HEK293 (cell line): ENCODE results near the gene LTK.

Experiments
- EGR2 ChIP-seq: fragments of 450-650 bp; formaldehyde crosslinking; IDR thresholded peaks from 2 replicates; pipeline ENCODE4 v1.5.1; 2016; ENCODE audit warnings: low read depth, missing biosample characterization, missing genetic modification characterization
- GLIS2 ChIP-seq: fragments of 450-650 bp; formaldehyde crosslinking; IDR thresholded peaks from 2 replicates; pipeline ENCODE4 v1.5.1; 2016; ENCODE audit warnings: missing biosample characterization, missing genetic modification characterization
- KLF9 ChIP-seq: fragments of 450-650 bp; formaldehyde crosslinking; IDR thresholded peaks from 2 replicates; pipeline ENCODE4 v1.5.1; 2016; ENCODE audit warnings: missing biosample characterization, missing genetic modification characterization, low read depth
- PRDM1 ChIP-seq: fragments of 450-650 bp; formaldehyde crosslinking; IDR thresholded peaks from 2 replicates; pipeline ENCODE4; 2016; ENCODE audit warnings: missing biosample characterization, missing genetic modification characterization
- REPIN1 ChIP-seq: fragments of 450-650 bp; formaldehyde crosslinking; IDR thresholded peaks from 2 replicates; pipeline ENCODE4 v1.5.1; 2017; ENCODE audit warnings: missing biosample characterization, missing genetic modification characterization, low read depth
- SALL2 ChIP-seq: fragments of 450-650 bp; formaldehyde crosslinking; IDR thresholded peaks from 2 replicates; pipeline ENCODE4 v1.5.0; 2017; ENCODE audit warnings: missing biosample characterization, mild to moderate bottlenecking, missing genetic modification characterization, borderline replicate concordance
- TCF7L2 ChIP-seq: IDR thresholded peaks from 2 replicates; pipeline ENCODE4 v1.6.1; 2011; ENCODE audit warnings: low read depth, mild to moderate bottlenecking, inconsistent platforms, low read length, moderate library complexity, borderline replicate concordance
- ZNF157 ChIP-seq: fragments of 450-650 bp; formaldehyde crosslinking; IDR thresholded peaks from 2 replicates; pipeline ENCODE4 v1.5.1; 2016; ENCODE audit warnings: missing biosample characterization, missing genetic modification characterization
- ZNF223 ChIP-seq: fragments of 450-650 bp; formaldehyde crosslinking; IDR thresholded peaks from 2 replicates; pipeline ENCODE4 v1.5.1; 2016; ENCODE audit warnings: missing biosample characterization, missing genetic modification characterization
- ZNF24 ChIP-seq: fragments of 450-650 bp; formaldehyde crosslinking; IDR thresholded peaks from 2 replicates; pipeline ENCODE4 v1.5.1; 2016; ENCODE audit warnings: missing biosample characterization, missing genetic modification characterization
- ZNF266 ChIP-seq: fragments of 450-650 bp; formaldehyde crosslinking; IDR thresholded peaks from 2 replicates; pipeline ENCODE4 v1.5.1; 2016; ENCODE audit warnings: missing biosample characterization, missing genetic modification characterization, low read depth
- ZNF529 ChIP-seq: fragments of 450-650 bp; formaldehyde crosslinking; IDR thresholded peaks from 2 replicates; pipeline ENCODE4 v1.5.1; 2017; ENCODE audit warnings: missing genetic modification characterization, missing biosample characterization; ENCODE audit not compliant: insufficient replicate concordance
- ZNF555 ChIP-seq: fragments of 450-650 bp; formaldehyde crosslinking; conservative IDR thresholded peaks from 2 replicates; pipeline ENCODE4 v1.5.1; 2017; ENCODE audit warnings: missing biosample characterization, mild to moderate bottlenecking, missing genetic modification characterization, inconsistent platforms
- ZNF558 ChIP-seq: fragments of 450-650 bp; formaldehyde crosslinking; IDR thresholded peaks from 2 replicates; pipeline ENCODE4 v1.5.1; 2016; ENCODE audit warnings: missing biosample characterization, missing genetic modification characterization
- ZNF560 ChIP-seq: fragments of 450-650 bp; formaldehyde crosslinking; IDR thresholded peaks from 2 replicates; pipeline ENCODE4 v1.5.1; 2017; ENCODE audit warnings: missing biosample characterization, missing genetic modification characterization, borderline replicate concordance
- ZNF561 ChIP-seq: fragments of 450-650 bp; IDR thresholded peaks from 2 replicates; pipeline ENCODE4 v1.5.1; 2018; ENCODE audit warnings: missing biosample characterization, missing genetic modification characterization, borderline replicate concordance
- ZNF600 ChIP-seq: fragments of 450-650 bp; formaldehyde crosslinking; IDR thresholded peaks from 2 replicates; pipeline ENCODE4 v1.5.1; 2016; ENCODE audit warnings: missing biosample characterization, missing genetic modification characterization
- ZNF621 ChIP-seq: fragments of 450-650 bp; formaldehyde crosslinking; IDR thresholded peaks from 2 replicates; pipeline ENCODE4 v1.5.1; 2017; ENCODE audit warnings: missing biosample characterization, missing genetic modification characterization
- ZNF654 ChIP-seq: fragments of 450-650 bp; formaldehyde crosslinking; IDR thresholded peaks from 2 replicates; pipeline ENCODE4 v1.5.1; 2016; ENCODE audit warnings: low read depth, missing biosample characterization, missing genetic modification characterization
- ZNF776 ChIP-seq: fragments of 450-650 bp; formaldehyde crosslinking; IDR thresholded peaks from 2 replicates; pipeline ENCODE4 v1.5.0; 2017; ENCODE audit warnings: missing biosample characterization, missing genetic modification characterization, borderline replicate concordance
- ZSCAN23 ChIP-seq: fragments of 450-650 bp; formaldehyde crosslinking; IDR thresholded peaks from 2 replicates; pipeline ENCODE4 v1.5.1; 2016; ENCODE audit warnings: missing biosample characterization, missing genetic modification characterization
- TF ChIP-seq, protein P1 (sequence below): fragments of 450-650 bp; formaldehyde crosslinking; IDR thresholded peaks from 2 replicates; pipeline ENCODE4 v1.5.1; 2016; ENCODE audit warnings: missing biosample characterization, missing genetic modification characterization
- TF ChIP-seq, protein P2 (sequence below): fragments of 450-650 bp; formaldehyde crosslinking; IDR thresholded peaks from 2 replicates; pipeline ENCODE4 v1.5.1; 2017; ENCODE audit warnings: missing biosample characterization, missing genetic modification characterization
- TF ChIP-seq, protein P3 (sequence below): fragments of 450-650 bp; formaldehyde crosslinking; IDR thresholded peaks from 2 replicates; pipeline ENCODE4 v1.5.1; 2017; ENCODE audit warnings: missing biosample characterization, missing genetic modification characterization
- TF ChIP-seq, protein P4 (sequence below): fragments of 450-650 bp; formaldehyde crosslinking; IDR thresholded peaks from 2 replicates; pipeline ENCODE4; 2016; ENCODE audit warnings: missing biosample characterization, missing genetic modification characterization
- TF ChIP-seq, protein P5 (sequence below): fragments of 450-650 bp; formaldehyde crosslinking; IDR thresholded peaks from 2 replicates; pipeline ENCODE4 v1.5.1; 2017; ENCODE audit warnings: missing biosample characterization, mild to moderate bottlenecking, missing genetic modification characterization, moderate library complexity
- TF ChIP-seq, protein P6 (sequence below): fragments of 450-650 bp; formaldehyde crosslinking; IDR thresholded peaks from 2 replicates; pipeline ENCODE4 v1.5.1; 2016; ENCODE audit warnings: missing biosample characterization, missing genetic modification characterization
- TF ChIP-seq, protein P7 (sequence below): fragments of 450-650 bp; formaldehyde crosslinking; IDR thresholded peaks from 2 replicates; pipeline ENCODE4 v1.5.1; 2016; ENCODE audit warnings: missing biosample characterization, missing genetic modification characterization

LTK gene

DNA sequence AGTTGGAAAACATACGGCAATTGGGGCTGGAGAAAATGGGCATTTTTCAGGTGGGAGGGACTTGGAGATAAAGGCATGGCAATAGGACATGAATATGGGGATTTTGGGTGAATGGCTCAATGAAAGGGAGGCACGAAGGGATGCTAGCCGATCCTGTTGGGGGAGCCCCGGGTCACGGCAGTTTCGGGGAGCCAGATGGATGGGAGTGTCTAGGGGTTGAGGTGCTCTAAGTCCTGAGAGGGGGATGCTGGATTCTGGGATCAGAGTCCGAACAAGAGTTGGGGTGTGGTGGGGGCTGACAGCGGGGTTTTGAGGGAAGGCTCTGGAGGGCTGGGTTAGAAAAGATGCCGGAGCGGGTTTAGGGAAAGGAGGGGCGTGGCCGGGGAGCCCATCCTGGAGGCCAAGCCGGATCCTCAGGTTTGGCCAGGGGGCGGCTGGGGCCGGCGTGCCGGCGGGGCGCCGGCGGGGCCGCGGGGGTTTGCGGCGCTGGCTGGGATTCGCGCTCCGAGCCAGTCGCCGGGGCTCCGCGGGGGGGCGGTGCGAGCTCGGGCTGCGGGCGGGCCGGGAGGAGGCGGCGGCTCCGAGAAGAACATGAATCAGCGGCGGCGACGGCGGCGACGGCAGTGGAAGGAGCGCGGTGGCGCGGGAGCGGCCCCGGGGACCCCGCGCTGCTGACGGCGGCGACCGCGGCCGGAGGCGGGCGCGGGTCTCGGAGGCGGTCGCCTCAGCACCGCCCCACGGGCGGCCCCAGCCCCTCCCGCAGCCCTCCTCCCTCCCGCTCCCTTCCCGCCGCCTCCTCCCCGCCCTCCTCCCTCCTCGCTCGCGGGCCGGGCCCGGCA lies 45.0 kb upstream of the LTK start, which contains the start of gene TYRO3 (continued):
- TF ChIP-seq, protein P1, sequence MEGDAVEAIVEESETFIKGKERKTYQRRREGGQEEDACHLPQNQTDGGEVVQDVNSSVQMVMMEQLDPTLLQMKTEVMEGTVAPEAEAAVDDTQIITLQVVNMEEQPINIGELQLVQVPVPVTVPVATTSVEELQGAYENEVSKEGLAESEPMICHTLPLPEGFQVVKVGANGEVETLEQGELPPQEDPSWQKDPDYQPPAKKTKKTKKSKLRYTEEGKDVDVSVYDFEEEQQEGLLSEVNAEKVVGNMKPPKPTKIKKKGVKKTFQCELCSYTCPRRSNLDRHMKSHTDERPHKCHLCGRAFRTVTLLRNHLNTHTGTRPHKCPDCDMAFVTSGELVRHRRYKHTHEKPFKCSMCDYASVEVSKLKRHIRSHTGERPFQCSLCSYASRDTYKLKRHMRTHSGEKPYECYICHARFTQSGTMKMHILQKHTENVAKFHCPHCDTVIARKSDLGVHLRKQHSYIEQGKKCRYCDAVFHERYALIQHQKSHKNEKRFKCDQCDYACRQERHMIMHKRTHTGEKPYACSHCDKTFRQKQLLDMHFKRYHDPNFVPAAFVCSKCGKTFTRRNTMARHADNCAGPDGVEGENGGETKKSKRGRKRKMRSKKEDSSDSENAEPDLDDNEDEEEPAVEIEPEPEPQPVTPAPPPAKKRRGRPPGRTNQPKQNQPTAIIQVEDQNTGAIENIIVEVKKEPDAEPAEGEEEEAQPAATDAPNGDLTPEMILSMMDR, result no peak
- no peak for TF ChIP-seq ZNF560 (tag by site-specific recombination)
- no peak for TF ChIP-seq ZNF654 (tag by site-specific recombination)
- TF ChIP-seq, protein P2, sequence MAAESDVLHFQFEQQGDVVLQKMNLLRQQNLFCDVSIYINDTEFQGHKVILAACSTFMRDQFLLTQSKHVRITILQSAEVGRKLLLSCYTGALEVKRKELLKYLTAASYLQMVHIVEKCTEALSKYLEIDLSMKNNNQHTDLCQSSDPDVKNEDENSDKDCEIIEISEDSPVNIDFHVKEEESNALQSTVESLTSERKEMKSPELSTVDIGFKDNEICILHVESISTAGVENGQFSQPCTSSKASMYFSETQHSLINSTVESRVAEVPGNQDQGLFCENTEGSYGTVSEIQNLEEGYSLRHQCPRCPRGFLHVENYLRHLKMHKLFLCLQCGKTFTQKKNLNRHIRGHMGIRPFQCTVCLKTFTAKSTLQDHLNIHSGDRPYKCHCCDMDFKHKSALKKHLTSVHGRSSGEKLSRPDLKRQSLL, result no peak
- TF ChIP-seq, protein P3, sequence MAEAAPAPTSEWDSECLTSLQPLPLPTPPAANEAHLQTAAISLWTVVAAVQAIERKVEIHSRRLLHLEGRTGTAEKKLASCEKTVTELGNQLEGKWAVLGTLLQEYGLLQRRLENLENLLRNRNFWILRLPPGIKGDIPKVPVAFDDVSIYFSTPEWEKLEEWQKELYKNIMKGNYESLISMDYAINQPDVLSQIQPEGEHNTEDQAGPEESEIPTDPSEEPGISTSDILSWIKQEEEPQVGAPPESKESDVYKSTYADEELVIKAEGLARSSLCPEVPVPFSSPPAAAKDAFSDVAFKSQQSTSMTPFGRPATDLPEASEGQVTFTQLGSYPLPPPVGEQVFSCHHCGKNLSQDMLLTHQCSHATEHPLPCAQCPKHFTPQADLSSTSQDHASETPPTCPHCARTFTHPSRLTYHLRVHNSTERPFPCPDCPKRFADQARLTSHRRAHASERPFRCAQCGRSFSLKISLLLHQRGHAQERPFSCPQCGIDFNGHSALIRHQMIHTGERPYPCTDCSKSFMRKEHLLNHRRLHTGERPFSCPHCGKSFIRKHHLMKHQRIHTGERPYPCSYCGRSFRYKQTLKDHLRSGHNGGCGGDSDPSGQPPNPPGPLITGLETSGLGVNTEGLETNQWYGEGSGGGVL (tag by site-specific recombination), result no peak
- TF ChIP-seq, protein P4, sequence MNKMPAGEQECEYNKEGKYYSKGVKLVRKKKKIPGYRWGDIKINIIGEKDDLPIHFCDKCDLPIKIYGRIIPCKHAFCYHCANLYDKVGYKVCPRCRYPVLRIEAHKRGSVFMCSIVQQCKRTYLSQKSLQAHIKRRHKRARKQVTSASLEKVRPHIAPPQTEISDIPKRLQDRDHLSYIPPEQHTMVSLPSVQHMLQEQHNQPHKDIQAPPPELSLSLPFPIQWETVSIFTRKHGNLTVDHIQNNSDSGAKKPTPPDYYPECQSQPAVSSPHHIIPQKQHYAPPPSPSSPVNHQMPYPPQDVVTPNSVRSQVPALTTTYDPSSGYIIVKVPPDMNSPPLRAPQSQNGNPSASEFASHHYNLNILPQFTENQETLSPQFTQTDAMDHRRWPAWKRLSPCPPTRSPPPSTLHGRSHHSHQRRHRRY (tag by site-specific recombination), result no peak
- no peak for TF ChIP-seq SALL2
- peak; percentile 29; the same call in 1 of the 2 replicates for TF ChIP-seq GLIS2 (tag by site-specific recombination)
- TF ChIP-seq, protein P5, sequence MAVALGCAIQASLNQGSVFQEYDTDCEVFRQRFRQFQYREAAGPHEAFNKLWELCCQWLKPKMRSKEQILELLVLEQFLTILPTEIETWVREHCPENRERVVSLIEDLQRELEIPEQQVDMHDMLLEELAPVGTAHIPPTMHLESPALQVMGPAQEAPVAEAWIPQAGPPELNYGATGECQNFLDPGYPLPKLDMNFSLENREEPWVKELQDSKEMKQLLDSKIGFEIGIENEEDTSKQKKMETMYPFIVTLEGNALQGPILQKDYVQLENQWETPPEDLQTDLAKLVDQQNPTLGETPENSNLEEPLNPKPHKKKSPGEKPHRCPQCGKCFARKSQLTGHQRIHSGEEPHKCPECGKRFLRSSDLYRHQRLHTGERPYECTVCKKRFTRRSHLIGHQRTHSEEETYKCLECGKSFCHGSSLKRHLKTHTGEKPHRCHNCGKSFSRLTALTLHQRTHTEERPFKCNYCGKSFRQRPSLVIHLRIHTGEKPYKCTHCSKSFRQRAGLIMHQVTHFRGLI (tag by site-specific recombination), result no peak
- TF ChIP-seq ZNF558 (tag by site-specific recombination), result no peak
- TF ChIP-seq ZNF555 (tag by site-specific recombination), result no peak
- no peak for TF ChIP-seq ZNF561
- TF ChIP-seq REPIN1 (tag by site-specific recombination), result no peak
- no peak for TF ChIP-seq ZNF157
- TF ChIP-seq ZNF529 (tag by site-specific recombination), result no peak
- TF ChIP-seq, protein P6, sequence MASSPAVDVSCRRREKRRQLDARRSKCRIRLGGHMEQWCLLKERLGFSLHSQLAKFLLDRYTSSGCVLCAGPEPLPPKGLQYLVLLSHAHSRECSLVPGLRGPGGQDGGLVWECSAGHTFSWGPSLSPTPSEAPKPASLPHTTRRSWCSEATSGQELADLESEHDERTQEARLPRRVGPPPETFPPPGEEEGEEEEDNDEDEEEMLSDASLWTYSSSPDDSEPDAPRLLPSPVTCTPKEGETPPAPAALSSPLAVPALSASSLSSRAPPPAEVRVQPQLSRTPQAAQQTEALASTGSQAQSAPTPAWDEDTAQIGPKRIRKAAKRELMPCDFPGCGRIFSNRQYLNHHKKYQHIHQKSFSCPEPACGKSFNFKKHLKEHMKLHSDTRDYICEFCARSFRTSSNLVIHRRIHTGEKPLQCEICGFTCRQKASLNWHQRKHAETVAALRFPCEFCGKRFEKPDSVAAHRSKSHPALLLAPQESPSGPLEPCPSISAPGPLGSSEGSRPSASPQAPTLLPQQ (tag by site-specific recombination), result no peak
- TF ChIP-seq ZSCAN23, result no peak
- TF ChIP-seq ZNF24 (tag by site-specific recombination), result no peak
- TF ChIP-seq, protein P7, sequence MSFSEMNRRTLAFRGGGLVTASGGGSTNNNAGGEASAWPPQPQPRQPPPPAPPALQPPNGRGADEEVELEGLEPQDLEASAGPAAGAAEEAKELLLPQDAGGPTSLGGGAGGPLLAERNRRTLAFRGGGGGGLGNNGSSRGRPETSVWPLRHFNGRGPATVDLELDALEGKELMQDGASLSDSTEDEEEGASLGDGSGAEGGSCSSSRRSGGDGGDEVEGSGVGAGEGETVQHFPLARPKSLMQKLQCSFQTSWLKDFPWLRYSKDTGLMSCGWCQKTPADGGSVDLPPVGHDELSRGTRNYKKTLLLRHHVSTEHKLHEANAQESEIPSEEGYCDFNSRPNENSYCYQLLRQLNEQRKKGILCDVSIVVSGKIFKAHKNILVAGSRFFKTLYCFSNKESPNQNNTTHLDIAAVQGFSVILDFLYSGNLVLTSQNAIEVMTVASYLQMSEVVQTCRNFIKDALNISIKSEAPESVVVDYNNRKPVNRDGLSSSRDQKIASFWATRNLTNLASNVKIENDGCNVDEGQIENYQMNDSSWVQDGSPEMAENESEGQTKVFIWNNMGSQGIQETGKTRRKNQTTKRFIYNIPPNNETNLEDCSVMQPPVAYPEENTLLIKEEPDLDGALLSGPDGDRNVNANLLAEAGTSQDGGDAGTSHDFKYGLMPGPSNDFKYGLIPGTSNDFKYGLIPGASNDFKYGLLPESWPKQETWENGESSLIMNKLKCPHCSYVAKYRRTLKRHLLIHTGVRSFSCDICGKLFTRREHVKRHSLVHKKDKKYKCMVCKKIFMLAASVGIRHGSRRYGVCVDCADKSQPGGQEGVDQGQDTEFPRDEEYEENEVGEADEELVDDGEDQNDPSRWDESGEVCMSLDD (tag by site-specific recombination), result peak; percentile 70
- no peak for TF ChIP-seq ZNF266 (tag by site-specific recombination)
- no peak for TF ChIP-seq ZNF776
- TF ChIP-seq ZNF600 (tag by site-specific recombination), result no peak
- TF ChIP-seq ZNF223, result no peak
- no peak for TF ChIP-seq ZNF621 (tag by site-specific recombination)
- no peak for TF ChIP-seq TCF7L2
- 0 out of 2 replicates have a peak, but pooled peaks have one; percentile 23 for TF ChIP-seq KLF9 (tag by site-specific recombination)
- TF ChIP-seq PRDM1 (tag by site-specific recombination), result no peak
- TF ChIP-seq EGR2 (tag by site-specific recombination), result no peak
